GM10847 (cell line): ENCODE results near the gene STPG3.

Source experiments
- POLR2A ChIP-seq: IDR thresholded peaks from 2 replicates; pipeline ENCODE4 v1.6.1; 2011; ENCODE audit not compliant: insufficient read length; ENCODE audit errors: extremely low read depth

The STPG3 gene

DNA sequence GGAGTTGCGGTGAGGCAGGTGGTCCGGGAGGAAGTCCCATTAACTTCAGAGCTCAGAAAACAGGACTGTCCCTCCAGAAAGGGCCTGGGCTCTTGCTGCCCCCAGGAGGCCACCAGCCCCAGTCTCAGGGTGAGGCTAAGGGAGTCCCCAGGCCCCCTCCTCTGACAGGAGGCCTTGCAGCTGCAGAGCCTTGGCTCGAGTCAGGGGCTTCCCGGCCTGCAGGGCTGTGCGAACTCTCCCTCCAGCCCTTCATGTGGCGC, 3.2 kb upstream of the STPG3 start:
- no peak for TF ChIP-seq POLR2A

GRCh38 chr9:137250329-137251193, 525 bp upstream of the STPG3 start:
- TF ChIP-seq POLR2A: no peak

DNA sequence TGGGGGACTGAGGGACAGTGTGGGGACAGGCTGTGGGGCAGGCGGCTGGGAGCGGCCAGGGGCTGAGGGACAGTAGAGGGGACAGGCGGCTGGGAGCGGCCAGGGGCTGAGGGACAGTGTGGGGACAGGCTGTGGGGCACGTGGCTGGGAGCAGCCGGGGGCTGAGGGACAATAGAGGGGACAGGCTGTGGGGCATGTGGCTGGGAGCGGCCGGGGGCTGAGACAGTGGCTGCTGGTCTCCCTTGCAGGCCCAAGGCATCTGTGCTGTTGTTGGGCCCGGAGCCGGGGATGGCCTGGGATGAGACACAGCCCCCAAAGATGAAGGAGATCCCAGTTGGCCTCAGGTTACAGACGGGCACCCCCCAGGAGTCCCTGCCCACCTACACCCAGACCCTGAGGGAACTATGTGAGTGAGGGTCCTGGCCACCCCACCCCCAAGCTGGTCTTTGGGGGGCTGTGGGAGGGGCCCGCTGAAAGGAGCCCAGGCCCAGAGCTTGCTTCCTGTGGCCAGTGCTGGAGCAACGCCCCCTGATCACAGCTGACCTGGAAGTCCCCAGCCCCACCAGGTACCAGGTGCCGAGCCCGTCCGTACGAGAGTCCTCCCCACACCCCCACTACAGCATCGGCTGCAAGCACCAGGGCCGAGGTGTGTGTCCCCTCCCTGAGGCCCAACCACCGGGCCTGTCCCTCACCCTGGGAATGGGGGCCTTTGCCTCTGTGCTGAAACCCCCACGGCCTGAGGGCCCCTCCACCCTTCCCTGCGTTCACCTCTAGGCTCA, 593 bp downstream of the STPG3 start:
- no peak for TF ChIP-seq POLR2A

GRCh38 chr9:137252555-137253506, 1.7 kb downstream of the STPG3 start:
- TF ChIP-seq POLR2A: no peak

DNA sequence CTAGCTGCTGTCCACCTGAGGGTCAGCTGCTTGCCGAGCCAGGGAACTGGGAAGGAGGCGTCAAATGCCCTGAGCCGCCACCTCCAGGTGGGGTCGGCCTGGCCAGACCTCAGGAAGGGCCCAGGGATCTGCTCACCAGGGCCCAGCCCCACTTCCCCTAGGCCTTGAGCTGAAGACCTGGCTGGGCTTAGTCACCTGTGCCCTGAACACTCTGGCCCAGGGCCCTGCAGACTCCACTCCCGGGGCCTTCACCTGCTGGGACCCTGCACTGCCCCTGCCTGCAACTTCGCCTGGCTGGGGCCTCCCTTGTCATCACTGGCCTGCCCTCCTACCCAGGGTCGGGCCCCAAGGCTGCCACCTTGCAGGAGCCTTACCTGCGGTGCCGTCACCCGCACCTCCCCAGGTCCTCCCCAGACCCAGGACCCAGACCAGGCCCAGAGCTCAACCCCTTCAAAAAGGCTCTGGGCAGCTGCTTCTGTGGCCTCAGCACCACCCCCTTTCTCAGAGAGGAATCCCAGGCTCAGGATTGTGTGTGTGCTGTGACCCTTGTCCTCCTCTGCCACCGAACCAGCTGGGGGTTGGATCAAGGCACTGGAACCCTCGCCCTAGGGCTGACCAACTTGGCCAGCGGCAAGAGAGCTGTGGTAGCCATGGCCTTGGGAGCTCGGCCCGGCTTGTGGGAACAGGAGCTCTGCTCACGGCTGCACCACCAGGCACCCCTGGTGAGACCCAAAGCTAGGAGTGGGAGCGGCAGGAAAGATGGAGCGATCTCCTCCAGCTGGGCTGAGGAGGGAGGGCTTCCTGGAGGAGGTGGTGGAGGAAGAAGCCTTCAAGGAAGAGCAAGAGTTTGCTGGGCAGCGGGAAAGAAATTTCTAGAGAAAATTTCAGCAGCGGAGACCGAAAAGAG, 2.9 kb downstream of the STPG3 start:
- TF ChIP-seq POLR2A: no peak

- peak; percentile 72 for TF ChIP-seq POLR2A
Observed at GRCh38 chr9:137254624-137255447, 3.8 kb downstream of the STPG3 start, which contains the start of gene NELFB. TSS of gene NELFB (plus strand) at chr9:137255327.

GRCh38 chr9:137255448-137256114, 4.5 kb downstream of the STPG3 start:
- no peak for TF ChIP-seq POLR2A

- TF ChIP-seq POLR2A: no peak
Observed at GRCh38 chr9:137256362-137256761, 5.3 kb downstream of the STPG3 start.

DNA sequence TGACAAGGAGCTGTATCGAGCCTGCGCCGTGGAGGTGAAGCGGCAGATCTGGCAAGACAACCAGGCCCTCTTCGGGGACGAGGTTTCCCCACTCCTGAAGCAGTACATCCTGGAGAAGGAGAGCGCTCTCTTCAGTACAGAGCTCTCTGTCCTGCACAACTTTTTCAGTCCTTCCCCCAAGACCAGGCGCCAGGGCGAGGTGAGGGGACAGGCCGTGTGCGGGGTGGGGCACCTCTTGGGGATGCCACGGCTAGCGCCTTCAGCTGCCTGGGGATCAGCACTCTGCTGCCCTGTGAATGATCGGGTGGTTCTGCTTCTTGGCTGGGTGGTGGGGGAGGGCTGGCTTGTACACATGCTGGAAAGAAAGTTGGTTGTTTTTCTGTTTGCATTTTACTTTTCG, 5.8 kb downstream of the STPG3 start:
- TF ChIP-seq POLR2A: no peak

DNA sequence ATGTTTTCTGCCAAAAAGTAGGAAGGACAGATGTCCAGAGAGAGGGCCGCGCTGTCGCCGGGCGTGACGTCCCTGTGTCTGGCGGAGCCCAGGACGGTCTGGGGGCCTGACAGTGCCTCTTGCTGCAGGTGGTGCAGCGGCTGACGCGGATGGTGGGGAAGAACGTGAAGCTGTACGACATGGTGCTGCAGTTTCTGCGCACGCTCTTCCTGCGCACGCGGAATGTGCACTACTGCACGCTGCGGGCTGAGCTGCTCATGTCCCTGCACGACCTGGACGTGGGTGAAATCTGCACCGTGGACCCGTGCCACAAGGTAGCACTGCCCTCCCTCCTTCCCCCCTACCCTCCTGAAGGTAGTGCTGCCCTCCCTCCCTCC, 11.8 kb downstream of the STPG3 start:
- no peak for TF ChIP-seq POLR2A

DNA sequence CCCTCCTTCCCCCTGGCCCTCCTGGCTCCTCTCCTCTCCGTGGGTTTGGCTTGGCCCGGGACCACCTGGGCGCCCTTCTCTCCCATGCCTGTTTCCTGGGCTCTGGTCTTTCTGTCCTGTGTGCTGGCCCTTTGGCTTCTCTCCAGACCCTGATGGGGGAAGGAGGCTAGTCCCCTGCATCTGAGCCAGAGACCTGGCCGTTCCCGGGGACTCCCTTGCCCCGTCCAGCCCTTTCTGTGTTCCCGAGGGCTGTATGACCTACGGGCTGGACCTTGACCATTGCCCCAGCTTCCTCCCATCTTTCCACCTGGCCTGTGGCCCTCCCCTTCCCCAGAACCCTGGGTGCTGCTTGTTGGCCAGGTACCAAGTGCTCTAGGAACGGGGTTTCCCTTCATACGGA, 12.4 kb downstream of the STPG3 start:
- TF ChIP-seq POLR2A: no peak

DNA sequence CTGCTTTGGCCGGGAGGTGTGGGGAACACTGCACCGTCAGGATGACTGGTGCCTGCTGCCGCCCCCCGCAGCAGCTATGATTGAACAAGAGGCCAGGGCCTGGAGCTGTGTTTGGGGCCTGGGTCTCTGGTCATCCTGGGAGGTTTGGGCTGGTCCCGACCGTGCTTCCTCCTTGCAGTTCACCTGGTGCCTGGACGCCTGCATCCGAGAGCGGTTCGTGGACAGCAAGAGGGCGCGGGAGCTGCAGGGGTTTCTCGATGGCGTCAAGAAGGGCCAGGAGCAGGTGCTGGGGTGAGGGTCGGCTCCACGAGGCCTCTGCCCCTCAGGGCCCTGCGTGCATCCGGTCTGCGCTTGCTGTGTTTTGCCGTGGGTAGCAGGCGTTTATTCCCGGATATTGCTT, 13.0 kb downstream of the STPG3 start:
- no peak for TF ChIP-seq POLR2A
